ENCODE data around the gene ARMC6. TPM values are rescaled to one million over a fixed set of nuclear protein-coding genes. Genes with fewer than 3 reads are reported as not detected.
A peak's percentile ranks its signal among the peaks of the same experiment; 100 is the strongest.

The ARMC6 gene
- total RNA-seq, 1 donor from 2014 or later, result 36.0 TPM

DNA sequence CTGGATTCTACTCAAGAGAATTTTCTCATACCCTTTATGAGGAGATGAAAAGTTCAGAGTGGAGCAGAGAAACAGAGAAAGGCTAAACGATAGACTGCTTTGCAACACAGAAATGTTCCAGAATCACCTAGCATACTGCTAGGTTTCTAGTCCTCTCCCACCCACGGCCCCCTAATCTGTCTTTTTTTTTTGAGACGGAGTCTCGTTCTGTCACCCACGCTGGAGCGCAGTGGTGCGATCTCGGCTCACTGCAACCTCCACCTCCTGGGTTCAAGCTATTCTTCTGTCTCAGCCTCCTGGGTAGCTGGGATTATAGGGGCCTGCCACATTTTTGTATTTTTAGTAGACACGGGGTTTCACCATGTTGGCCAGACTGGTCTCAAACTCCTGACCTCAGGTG is 4.9 kb upstream of the ARMC6 start:
- H3K4me1 Mint-ChIP-seq (ENCODE audit: low read depth, unreplicated experiment), result peaks cover 7% of the 10 kb centered on the region
- TF ChIP-seq, protein P1, sequence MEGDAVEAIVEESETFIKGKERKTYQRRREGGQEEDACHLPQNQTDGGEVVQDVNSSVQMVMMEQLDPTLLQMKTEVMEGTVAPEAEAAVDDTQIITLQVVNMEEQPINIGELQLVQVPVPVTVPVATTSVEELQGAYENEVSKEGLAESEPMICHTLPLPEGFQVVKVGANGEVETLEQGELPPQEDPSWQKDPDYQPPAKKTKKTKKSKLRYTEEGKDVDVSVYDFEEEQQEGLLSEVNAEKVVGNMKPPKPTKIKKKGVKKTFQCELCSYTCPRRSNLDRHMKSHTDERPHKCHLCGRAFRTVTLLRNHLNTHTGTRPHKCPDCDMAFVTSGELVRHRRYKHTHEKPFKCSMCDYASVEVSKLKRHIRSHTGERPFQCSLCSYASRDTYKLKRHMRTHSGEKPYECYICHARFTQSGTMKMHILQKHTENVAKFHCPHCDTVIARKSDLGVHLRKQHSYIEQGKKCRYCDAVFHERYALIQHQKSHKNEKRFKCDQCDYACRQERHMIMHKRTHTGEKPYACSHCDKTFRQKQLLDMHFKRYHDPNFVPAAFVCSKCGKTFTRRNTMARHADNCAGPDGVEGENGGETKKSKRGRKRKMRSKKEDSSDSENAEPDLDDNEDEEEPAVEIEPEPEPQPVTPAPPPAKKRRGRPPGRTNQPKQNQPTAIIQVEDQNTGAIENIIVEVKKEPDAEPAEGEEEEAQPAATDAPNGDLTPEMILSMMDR (IDR thresholded peaks at IDR 0.05; ENCODE audit: insufficient read depth, low read depth, low read length), result no peak
- no peak for TF ChIP-seq EZH2 (IDR thresholded peaks at IDR 0.05; ENCODE audit: insufficient read depth, low read length)
- no peaks in the 10 kb centered on the region for H3K27me3 Mint-ChIP-seq (ENCODE audit: low read depth, unreplicated experiment)
- H4K20me1 ChIP-seq (ENCODE audit: insufficient read depth, low read length), result peaks cover 79% of the 10 kb centered on the region
- H3K9me3 Mint-ChIP-seq (ENCODE audit: unreplicated experiment), result no peaks in the 10 kb centered on the region
- H3K36me3 Mint-ChIP-seq (ENCODE audit: low read depth, unreplicated experiment), result peaks cover 27% of the 10 kb centered on the region
- H3K36me3 ChIP-seq (ENCODE audit: insufficient read depth, low read length), result peaks cover 54% of the 10 kb centered on the region
- peaks cover 4% of the 10 kb centered on the region for H3K4me1 ChIP-seq (ENCODE audit: insufficient read depth, low read length)
- no peak overlapping the region for H3K27ac Mint-ChIP-seq (ENCODE audit: unreplicated experiment)
- H3K4me3 Mint-ChIP-seq (ENCODE audit: unreplicated experiment), result no peak overlapping the region
- FAIRE-seq, result no peak
- no peak for DNase-seq (ENCODE audit: low read depth)
- H3K4me2 ChIP-seq (ENCODE audit: low read length), result no peak overlapping the region
- no peaks in the 10 kb centered on the region for H3K9me3 ChIP-seq (ENCODE audit: insufficient read depth, low read depth, low read length)
- no peaks in the 10 kb centered on the region for H3K27me3 ChIP-seq (ENCODE audit: insufficient read depth, low read length)
- no peak overlapping the region for H3K9ac ChIP-seq (ENCODE audit: low read length)
- peaks cover 89% of the 10 kb centered on the region for H3K79me2 ChIP-seq (ENCODE audit: insufficient read depth, low read length)
- H3K27ac ChIP-seq (ENCODE audit: low read depth, low read length), result no peak overlapping the region
- H3K4me3 ChIP-seq (ENCODE audit: insufficient read depth, low read depth, low read length), result no peak overlapping the region
- no peak overlapping the region for H2AFZ ChIP-seq (ENCODE audit: low read depth, low read length)

DNA sequence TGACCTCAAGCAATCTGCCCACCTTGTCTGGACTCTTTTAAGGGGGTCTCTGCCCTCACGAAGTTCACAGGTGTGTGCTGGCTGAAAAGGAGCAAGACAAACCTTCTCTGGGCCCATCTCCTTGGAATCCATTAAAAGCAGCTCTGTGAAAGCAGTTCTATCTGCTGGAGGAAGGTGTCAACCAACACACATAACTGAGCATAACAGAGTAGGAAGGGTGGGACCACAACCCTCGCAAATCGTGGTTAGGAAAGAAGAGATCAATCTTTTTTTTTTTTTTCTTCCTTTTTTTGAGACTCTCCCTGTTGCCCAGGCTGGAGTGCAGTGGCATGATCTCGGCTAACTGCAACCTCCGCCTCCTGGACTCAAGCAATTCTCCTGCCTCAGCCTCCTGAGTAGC is 1.5 kb upstream of the ARMC6 start:
- H3K27me3 ChIP-seq (ENCODE audit: insufficient read depth, low read length), result no peaks in the 10 kb centered on the region
- peaks cover 25% of the 10 kb centered on the region for H3K36me3 ChIP-seq (ENCODE audit: insufficient read depth, low read length)
- peak overlapping the region; percentile 82 for H3K27ac Mint-ChIP-seq (ENCODE audit: unreplicated experiment)
- DNase-seq (ENCODE audit: low read depth) (no peak), FAIRE-seq (no peak)
- peaks cover 19% of the 10 kb centered on the region for H3K36me3 Mint-ChIP-seq (ENCODE audit: low read depth, unreplicated experiment)
- H3K27ac ChIP-seq (ENCODE audit: low read depth, low read length), result no peak overlapping the region
- peak overlapping the region; percentile 93 for H3K4me3 Mint-ChIP-seq (ENCODE audit: unreplicated experiment)
- peak overlapping the region; percentile 86 for H3K4me2 ChIP-seq (ENCODE audit: low read length)
- TF ChIP-seq EZH2 (IDR thresholded peaks at IDR 0.05; ENCODE audit: insufficient read depth, low read length), result no peak
- TF ChIP-seq, protein P1 (IDR thresholded peaks at IDR 0.05; ENCODE audit: insufficient read depth, low read depth, low read length), result no peak
- peaks cover 4% of the 10 kb centered on the region for H3K4me1 ChIP-seq (ENCODE audit: insufficient read depth, low read length)
- peaks cover 17% of the 10 kb centered on the region for H3K4me1 Mint-ChIP-seq (ENCODE audit: low read depth, unreplicated experiment)
- no peaks in the 10 kb centered on the region for H3K9me3 ChIP-seq (ENCODE audit: insufficient read depth, low read depth, low read length)
- no peak overlapping the region for H2AFZ ChIP-seq (ENCODE audit: low read depth, low read length)
- H3K4me3 ChIP-seq (ENCODE audit: insufficient read depth, low read depth, low read length), result peak overlapping the region; percentile 75
- no peaks in the 10 kb centered on the region for H3K9me3 Mint-ChIP-seq (ENCODE audit: unreplicated experiment)
- peaks cover 84% of the 10 kb centered on the region for H3K79me2 ChIP-seq (ENCODE audit: insufficient read depth, low read length)
- H4K20me1 ChIP-seq (ENCODE audit: insufficient read depth, low read length), result peaks cover 59% of the 10 kb centered on the region
- H3K27me3 Mint-ChIP-seq (ENCODE audit: low read depth, unreplicated experiment), result no peaks in the 10 kb centered on the region
- H3K9ac ChIP-seq (ENCODE audit: low read length), result peak overlapping the region; percentile 97

DNA sequence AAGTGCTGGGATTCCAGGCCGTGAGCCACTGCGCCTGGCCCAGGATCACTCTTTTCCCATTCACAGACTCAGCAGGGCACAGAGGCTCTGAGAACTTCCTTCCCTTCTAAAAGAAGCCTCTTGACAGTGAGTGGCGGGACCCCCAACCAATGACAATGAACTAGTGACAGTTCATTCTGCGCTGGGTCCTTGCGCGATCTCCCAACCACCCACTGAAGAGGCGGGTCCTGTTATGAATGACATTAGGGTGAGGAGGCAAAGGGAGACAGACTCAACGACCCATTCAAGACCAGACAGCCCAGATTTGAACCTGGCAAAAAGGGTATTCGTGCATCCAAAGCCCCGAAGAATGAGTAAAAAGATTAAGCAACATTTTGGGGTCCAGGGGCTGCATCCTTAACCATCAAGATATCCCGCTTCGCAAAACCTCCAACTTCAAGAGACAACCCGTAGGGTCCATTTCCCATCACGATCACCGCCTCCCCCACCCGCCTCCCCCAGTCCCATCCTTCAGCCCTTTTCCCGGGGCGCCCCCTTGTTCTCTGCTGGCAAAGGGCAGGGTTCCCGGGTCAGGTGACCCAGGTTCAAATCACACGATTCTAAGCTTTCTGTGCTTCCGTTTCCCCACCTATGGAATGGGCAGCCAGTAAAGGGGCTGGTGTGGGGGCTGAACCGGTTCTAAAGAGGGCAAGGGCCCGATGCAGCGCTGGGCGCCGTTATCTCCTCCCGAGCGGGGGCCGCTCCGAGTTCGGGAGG is 805 bp upstream of the ARMC6 start:
- Histone ChIP-seq H2AFZ (ENCODE audit: low read depth, low read length) (peak overlapping the region; percentile 100), H3K4me1 (ENCODE audit: insufficient read depth, low read length) (peaks cover 4% of the 10 kb centered on the region), H3K9me3 (ENCODE audit: insufficient read depth, low read depth, low read length) (no peaks in the 10 kb centered on the region), H3K27me3 (ENCODE audit: insufficient read depth, low read length) (no peaks in the 10 kb centered on the region), H3K27ac (ENCODE audit: low read depth, low read length) (peak overlapping the region; percentile 98), H3K4me3 (ENCODE audit: insufficient read depth, low read depth, low read length) (peak overlapping the region; percentile 75), H3K9ac (ENCODE audit: low read length) (peak overlapping the region; percentile 97), H3K36me3 (ENCODE audit: insufficient read depth, low read length) (peaks cover 20% of the 10 kb centered on the region), H3K79me2 (ENCODE audit: insufficient read depth, low read length) (peaks cover 84% of the 10 kb centered on the region), H3K4me2 (ENCODE audit: low read length) (peak overlapping the region; percentile 86), H4K20me1 (ENCODE audit: insufficient read depth, low read length) (peaks cover 60% of the 10 kb centered on the region)
- Mint-ChIP-seq H3K4me3 (ENCODE audit: unreplicated experiment) (peak overlapping the region; percentile 93), H3K36me3 (ENCODE audit: low read depth, unreplicated experiment) (peaks cover 19% of the 10 kb centered on the region), H3K27me3 (ENCODE audit: low read depth, unreplicated experiment) (no peaks in the 10 kb centered on the region), H3K27ac (ENCODE audit: unreplicated experiment) (peak overlapping the region; percentile 82), H3K4me1 (ENCODE audit: low read depth, unreplicated experiment) (peaks cover 17% of the 10 kb centered on the region), H3K9me3 (ENCODE audit: unreplicated experiment) (peaks cover 2% of the 10 kb centered on the region)
- DNase-seq (ENCODE audit: low read depth), result peak; percentile 94
- no peak for FAIRE-seq
- TF ChIP-seq EZH2 (IDR thresholded peaks at IDR 0.05; ENCODE audit: insufficient read depth, low read length), result no peak
- TF ChIP-seq, protein P1 (IDR thresholded peaks at IDR 0.05; ENCODE audit: insufficient read depth, low read depth, low read length), result no peak

Measured in astrocyte (in vitro differentiated cells and primary cell).